ENCODE data around the gene DYNC2LI1. TPM values are rescaled to one million over a fixed set of nuclear protein-coding genes. Genes with fewer than 3 reads are reported as not detected.

DYNC2LI1 gene
- polyA plus RNA-seq, 2 of the 4 experiments (the other 2 are of a cell fraction), result 22.2 to 44.3 TPM

- Histone ChIP-seq H3K27ac (no peak overlapping the region; a peak in 1 of 6 replicates), H3K4me3 (no peak overlapping the region), H3K4me2 (peak overlapping the region; percentile 11; the same call in 1 of the 3 replicates), H3K9me3 (no peaks in the 10 kb centered on the region), H3K4me1 (peaks cover 36% of the 10 kb centered on the region)
- WGBS (ENCODE audit: missing lambda C conversion rate), result 22% methylated on average over 3 of the region's 3 CpGs
- TF ChIP-seq BHLHE40 (IDR thresholded peaks at IDR 0.05; ENCODE audit: low read depth, low read length), result no peak
- TF ChIP-seq RNF2 (IDR thresholded peaks at IDR 0.05; ENCODE audit: borderline replicate concordance, low read depth), result no peak
- no peak for TF ChIP-seq CEBPB (IDR thresholded peaks at IDR 0.05)
- TF ChIP-seq TP53 (CRISPR knock-in tag; IDR thresholded peaks at IDR 0.05), result no peak
- no peak for TF ChIP-seq EP300 (IDR thresholded peaks at IDR 0.05)
- TF ChIP-seq SMC3 (IDR thresholded peaks at IDR 0.05), result no peak
- no peak for TF ChIP-seq ZFP36 (IDR thresholded peaks at IDR 0.05; ENCODE audit: borderline replicate concordance, partially characterized antibody)
- TF ChIP-seq FOSL2 (IDR thresholded peaks at IDR 0.05), result no peak
- TF ChIP-seq FOSL2 (CRISPR knock-in tag; IDR thresholded peaks at IDR 0.05), result no peak
- POLR2A ChIA-PET, result no interaction called here
- CTCF ChIA-PET, result interaction anchor here (1.0 kb wide), 1 partner anchor 116 kb away, joined by 3 read pairs; no protein-coding TSS in a partner anchor
- ATAC-seq (no peak), FAIRE-seq (no peak), DNase-seq (ENCODE audit: low read depth in 1 of 2, low spot score in 1 of 2) (no peak)
Observed at GRCh38 chr2:43762286-43762685, 11.6 kb upstream of the DYNC2LI1 start.

GRCh38 chr2:43763091-43763490 is 10.7 kb upstream of the DYNC2LI1 start:
- H3K4me3 ChIP-seq, result no peak overlapping the region
- TF ChIP-seq CBX2 (IDR thresholded peaks at IDR 0.05; ENCODE audit: borderline replicate concordance, low read depth) (no peak), GATA3 (IDR thresholded peaks at IDR 0.05; ENCODE audit: borderline replicate concordance) (no peak), HOXB5 (CRISPR knock-in tag; IDR thresholded peaks at IDR 0.05) (no peak), ESRRA (IDR thresholded peaks at IDR 0.05; ENCODE audit: borderline replicate concordance, low read length) (no peak)
- no peak overlapping the region for H3K4me2 ChIP-seq
- no peak for FAIRE-seq
- POLR2A ChIA-PET, result interaction anchor here (0.5 kb wide), 1 partner anchor 21 kb away, joined by 3 read pairs; no protein-coding TSS in a partner anchor
- H3K9me3 ChIP-seq, result no peaks in the 10 kb centered on the region
- CTCF ChIA-PET, result interaction anchor here (0.6 kb wide), 1 partner anchor 203 kb away, joined by 4 read pairs; no protein-coding TSS in a partner anchor
- DNase-seq (ENCODE audit: low read depth in 1 of 2, low spot score in 1 of 2), result no peak
- H3K4me1 ChIP-seq, result peaks cover 36% of the 10 kb centered on the region
- WGBS (ENCODE audit: missing lambda C conversion rate), result 90% methylated on average over 2 of the region's 2 CpGs
- H3K27ac ChIP-seq, result peak overlapping the region in 1 of 2 experiments; percentile 7; a peak in 1 of 6 replicates
- no peak for ATAC-seq

GRCh38 chr2:43764086-43764705 is 9.6 kb upstream of the DYNC2LI1 start:
- no peak for FAIRE-seq
- H3K4me2 ChIP-seq, result no peak overlapping the region; the same call in 2 of the 3 replicates
- no peak for ATAC-seq
- no peak overlapping the region for H3K4me3 ChIP-seq
- H3K27ac ChIP-seq, result no peak overlapping the region
- TF ChIP-seq KDM5A (IDR thresholded peaks at IDR 0.05) (no peak), FOXS1 (CRISPR knock-in tag; IDR thresholded peaks at IDR 0.05) (no peak), CHD4 (IDR thresholded peaks at IDR 0.05; ENCODE audit: borderline replicate concordance) (no peak), FOSL2 (IDR thresholded peaks at IDR 0.05) (no peak), FOSL2 (CRISPR knock-in tag; IDR thresholded peaks at IDR 0.05) (no peak), NPAS2 (CRISPR knock-in tag; IDR thresholded peaks at IDR 0.05; ENCODE audit: borderline replicate concordance) (no peak), CBX8 (IDR thresholded peaks at IDR 0.05) (no peak), SMC3 (IDR thresholded peaks at IDR 0.05) (no peak), CHD2 (IDR thresholded peaks at IDR 0.05; ENCODE audit: low read length, partially characterized antibody) (no peak), RNF2 (IDR thresholded peaks at IDR 0.05; ENCODE audit: borderline replicate concordance, low read depth) (no peak), POLR2AphosphoS2 (conservative IDR thresholded peaks at IDR 0.05; ENCODE audit: low read length) (no peak), MAFK (IDR thresholded peaks at IDR 0.05; ENCODE audit: partially characterized antibody) (no peak), FOSB (CRISPR knock-in tag; IDR thresholded peaks at IDR 0.05) (no peak), POLR2A (IDR thresholded peaks at IDR 0.05; ENCODE audit: low read length) (no peak), JUNB (IDR thresholded peaks at IDR 0.05) (no peak), RAD21 (conservative IDR thresholded peaks at IDR 0.05 in 1 of 2, IDR thresholded peaks at IDR 0.05 in 1 of 2) (no peak), USF2 (IDR thresholded peaks at IDR 0.05) (no peak), HEYL (CRISPR knock-in tag; IDR thresholded peaks at IDR 0.05) (no peak), HDAC2 (IDR thresholded peaks at IDR 0.05) (no peak), REST (IDR thresholded peaks at IDR 0.05) (no peak), HMGXB4 (CRISPR knock-in tag; IDR thresholded peaks at IDR 0.05; ENCODE audit: borderline replicate concordance) (no peak)
- H3K4me1 ChIP-seq, result peaks cover 26% of the 10 kb centered on the region
- CTCF ChIA-PET, result no interaction called here
- POLR2A ChIA-PET, result no interaction called here
- H3K9me3 ChIP-seq, result no peaks in the 10 kb centered on the region
- WGBS (ENCODE audit: missing lambda C conversion rate), result 16% methylated on average over 1 of the region's 1 CpG
- DNase-seq (ENCODE audit: low read depth in 1 of 2, low spot score in 1 of 2), result no peak

Measured in A549 (cell line).